Neural cell (in vitro differentiated cells): Measurements from ENCODE around the gene FCRL1.

Experiments used
- EP300 ChIP-seq: fragments of 450-650 bp; conservative IDR thresholded peaks from 2 replicates; pipeline ENCODE4 v1.6.1; 2014; ENCODE audit warnings: antibody characterized with exemption, mild to moderate bottlenecking, moderate library complexity; ENCODE audit not compliant: poor library complexity, severe bottlenecking
- SMC3 ChIP-seq: fragments of 450-650 bp; conservative IDR thresholded peaks from 2 replicates; pipeline ENCODE4 v1.6.1; 2014; ENCODE audit warnings: antibody characterized with exemption, mild to moderate bottlenecking, moderate library complexity; ENCODE audit not compliant: poor library complexity
- TF ChIP-seq, protein P1 (sequence below): fragments of 450-650 bp; IDR thresholded peaks from 2 replicates; pipeline ENCODE4 v1.5.1; 2014; ENCODE audit warnings: antibody characterized with exemption, mild to moderate bottlenecking, moderate library complexity; ENCODE audit not compliant: poor library complexity, severe bottlenecking

DNA sequence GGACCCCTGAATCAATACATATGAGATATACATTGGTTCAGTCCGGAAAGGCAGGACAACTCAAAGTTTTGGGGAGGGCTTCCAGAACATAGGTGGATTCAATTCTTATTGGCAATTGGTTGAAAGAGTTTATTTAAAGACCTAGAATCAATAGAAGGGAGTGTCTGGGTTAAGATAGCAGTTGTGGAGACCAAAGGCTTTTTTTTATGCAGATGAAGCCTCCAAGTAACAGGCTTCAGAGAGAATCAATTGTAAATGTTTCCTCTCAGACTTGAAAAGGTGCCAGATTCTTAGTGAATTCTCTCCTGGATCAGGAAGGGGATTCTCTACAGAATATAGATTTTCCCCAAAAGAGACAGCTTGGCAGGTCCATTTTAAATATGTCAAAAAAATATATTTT lies 48.7 kb upstream of the FCRL1 start:
- TF ChIP-seq, protein P1, sequence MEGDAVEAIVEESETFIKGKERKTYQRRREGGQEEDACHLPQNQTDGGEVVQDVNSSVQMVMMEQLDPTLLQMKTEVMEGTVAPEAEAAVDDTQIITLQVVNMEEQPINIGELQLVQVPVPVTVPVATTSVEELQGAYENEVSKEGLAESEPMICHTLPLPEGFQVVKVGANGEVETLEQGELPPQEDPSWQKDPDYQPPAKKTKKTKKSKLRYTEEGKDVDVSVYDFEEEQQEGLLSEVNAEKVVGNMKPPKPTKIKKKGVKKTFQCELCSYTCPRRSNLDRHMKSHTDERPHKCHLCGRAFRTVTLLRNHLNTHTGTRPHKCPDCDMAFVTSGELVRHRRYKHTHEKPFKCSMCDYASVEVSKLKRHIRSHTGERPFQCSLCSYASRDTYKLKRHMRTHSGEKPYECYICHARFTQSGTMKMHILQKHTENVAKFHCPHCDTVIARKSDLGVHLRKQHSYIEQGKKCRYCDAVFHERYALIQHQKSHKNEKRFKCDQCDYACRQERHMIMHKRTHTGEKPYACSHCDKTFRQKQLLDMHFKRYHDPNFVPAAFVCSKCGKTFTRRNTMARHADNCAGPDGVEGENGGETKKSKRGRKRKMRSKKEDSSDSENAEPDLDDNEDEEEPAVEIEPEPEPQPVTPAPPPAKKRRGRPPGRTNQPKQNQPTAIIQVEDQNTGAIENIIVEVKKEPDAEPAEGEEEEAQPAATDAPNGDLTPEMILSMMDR: no peak
- TF ChIP-seq EP300 (no peak), SMC3 (no peak)
